Spleen (tissue), 11 donors: ENCODE measurements around the gene PIK3CG. TPM values are rescaled to one million over a fixed set of nuclear protein-coding genes. Genes with fewer than 3 reads are reported as not detected.

ENCODE experiments used
- DNase-seq: peaks from one replicate; pipeline ENCODE4 v3.0.0-alpha.2; 2020
- H3K27ac ChIP-seq, 8 donors: fragments of 200-600 bp; sonication (generic) in 7 of 8; 1 replicate in 4 of 8; 2 replicates in 4 of 8; pipeline versions ENCODE4 v1.5.0 to v1.8.0; 2016 to 2021; ENCODE audit warnings: inconsistent platforms in 4 of 8, mild to moderate bottlenecking in 4 of 8, moderate library complexity in 1 of 8
- H3K27me3 ChIP-seq, 7 donors: fragments of 200-600 bp; sonication (generic) in 6 of 7; replicated peaks in 1 of 7; 1 replicate in 4 of 7; 2 replicates in 3 of 7; pipeline versions ENCODE4 v1.5.0 to v1.8.0; 2016 to 2021; ENCODE audit warnings: inconsistent platforms in 3 of 7, mild to moderate bottlenecking in 1 of 7
- H3K36me3 ChIP-seq, 6 donors: fragments of 200-600 bp; sonication (generic) in 5 of 6; 1 replicate in 4 of 6; 2 replicates in 2 of 6; pipeline versions ENCODE4 v1.5.0 to v1.8.0; 2016 to 2021; ENCODE audit warnings: inconsistent platforms in 2 of 6
- H3K4me1 ChIP-seq, 6 donors: fragments of 200-600 bp; sonication (generic) in 5 of 6; 1 replicate in 3 of 6; 2 replicates in 3 of 6; pipeline versions ENCODE4 v1.5.0 to v1.8.0; 2016 to 2021; ENCODE audit warnings: inconsistent platforms in 3 of 6
- H3K4me3 ChIP-seq, 8 donors: fragments of 200-600 bp; sonication (generic) in 7 of 8; 1 replicate in 4 of 8; 2 replicates in 4 of 8; pipeline versions ENCODE4 v1.5.0 to v1.8.0; 2016 to 2021; ENCODE audit warnings: inconsistent platforms in 4 of 8, mild to moderate bottlenecking in 4 of 8, moderate library complexity in 2 of 8
- H3K9me3 ChIP-seq, 8 donors: fragments of 200-600 bp; sonication (generic) in 7 of 8; 1 replicate in 4 of 8; 2 replicates in 4 of 8; pipeline versions ENCODE4 v1.5.0 to v1.8.0; 2016 to 2021; ENCODE audit warnings: inconsistent platforms in 4 of 8
- POLR2A ChIP-seq, 3 donors: fragments of 450-650 bp; IDR thresholded peaks; one replicate each; pipeline ENCODE4 v1.5.1; 2017; ENCODE audit warnings: antibody characterized with exemption in 3 of 3, mild to moderate bottlenecking in 1 of 3
- POLR2AphosphoS5 ChIP-seq, 3 donors: sonication (generic); formaldehyde crosslinking; IDR thresholded peaks; one replicate each; pipeline ENCODE4 v1.5.1; 2017; ENCODE audit warnings: antibody characterized with exemption in 3 of 3
- WGBS, 5 donors: extraction: QIAGEN DNeasy Blood & Tissue Kit in 3 of 5; methylation state at CpG; one replicate each; pipeline versions ENCODE4 v1.1.5 to v1.1.7; 2013 to 2018; 5-methylcytosine and 5-hydroxymethylcytosine counted together
- intact Hi-C: fragments of 100-400 bp; cut with DNase I; formaldehyde crosslinking; loops from one replicate; pipeline ENCODE4 v1.15.0; 2023; ENCODE audit warnings: low total_unique reads
- polyA plus RNA-seq, 3 donors: library from polyadenylated mRNA; stranded (reverse); fragments of 200-250 nt; gene quantifications; one replicate each; pipeline ENCODE4 v1.2.1, GENCODE V29; 2013
- total RNA-seq, 7 donors: library from RNA; depleted of rRNA in 3 of 7; stranded (reverse); fragments of >200 nt in 3 of 7; fragmentation: NEBNext Ultra II Directional in 4 of 7; extraction: Animal tissue kit (Norgen Biotek cat#: 25700) in 4 of 7; gene quantifications; one replicate each; pipeline versions ENCODE4 v1.1.0 to v1.2.1, GENCODE V29; 2016 to 2021
- TF ChIP-seq, protein P1 (sequence below), 11 experiments: fragments of 200-600 bp in 7 of 11; fragments of 450-650 bp in 4 of 11; sonication (generic) in 4 of 11; IDR thresholded peaks in 8 of 11; conservative IDR thresholded peaks in 3 of 11; 1 replicate in 7 of 11; 2 replicates in 4 of 11; pipeline versions ENCODE4 v1.4.0 to v1.8.0; 2016 to 2021; ENCODE audit warnings: antibody characterized with exemption in 11 of 11, inconsistent platforms in 4 of 11, mild to moderate bottlenecking in 1 of 11
- donor health status: healthy with polysubstance abuse.
- donor health status: DM: no; HTN: no; CAD: no; lungs with moderate emphysema.
- donor health status: DM: no; HTN: no; CAD: no.
- donor health status: Bipolar disorder and iron deficiency.
- donor health status: healthy.
- donor health status: DM: no; HTN: no; CAD: no.
- donor health status: DM: yes; HTN: yes; CAD: no.

PIK3CG gene
- total and polyA plus RNA-seq, 10 donors = 1.3 to 54.8 (median 38.0) TPM

DNA sequence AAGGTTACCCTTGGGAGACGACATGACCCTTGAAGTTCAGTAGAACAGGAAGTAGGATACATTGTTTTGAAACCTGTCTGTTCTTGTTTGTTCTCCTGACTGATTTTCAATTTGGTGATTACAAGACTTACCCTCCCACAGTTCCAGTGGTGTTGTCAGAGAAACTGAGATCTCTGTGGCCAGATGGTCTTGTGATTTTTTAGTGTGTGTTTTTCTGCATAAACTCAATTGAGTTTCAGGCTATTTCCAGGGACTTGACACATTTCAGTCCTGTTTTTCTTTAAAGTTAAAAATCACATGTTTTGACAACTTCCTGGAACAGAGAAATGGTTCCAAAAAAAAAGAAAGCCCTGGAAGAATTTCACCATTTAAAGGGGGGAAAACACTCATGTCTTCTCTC is 22.3 kb downstream of the PIK3CG start:
- Histone ChIP-seq H3K27me3 (no peaks in the 10 kb centered on the region), H3K9me3 (no peaks in the 10 kb centered on the region), H3K36me3 (peaks cover 0 to 100% (median 81%) of the 10 kb centered on the region in 6 donors), H3K27ac (peak overlapping the region in 3 of 8 donors; percentile 1 to 34 (median 1)), H3K4me1 (peaks cover 0 to 35% (median 13%) of the 10 kb centered on the region in 6 donors), H3K4me3 (no peak overlapping the region)
- TF ChIP-seq, protein P1, sequence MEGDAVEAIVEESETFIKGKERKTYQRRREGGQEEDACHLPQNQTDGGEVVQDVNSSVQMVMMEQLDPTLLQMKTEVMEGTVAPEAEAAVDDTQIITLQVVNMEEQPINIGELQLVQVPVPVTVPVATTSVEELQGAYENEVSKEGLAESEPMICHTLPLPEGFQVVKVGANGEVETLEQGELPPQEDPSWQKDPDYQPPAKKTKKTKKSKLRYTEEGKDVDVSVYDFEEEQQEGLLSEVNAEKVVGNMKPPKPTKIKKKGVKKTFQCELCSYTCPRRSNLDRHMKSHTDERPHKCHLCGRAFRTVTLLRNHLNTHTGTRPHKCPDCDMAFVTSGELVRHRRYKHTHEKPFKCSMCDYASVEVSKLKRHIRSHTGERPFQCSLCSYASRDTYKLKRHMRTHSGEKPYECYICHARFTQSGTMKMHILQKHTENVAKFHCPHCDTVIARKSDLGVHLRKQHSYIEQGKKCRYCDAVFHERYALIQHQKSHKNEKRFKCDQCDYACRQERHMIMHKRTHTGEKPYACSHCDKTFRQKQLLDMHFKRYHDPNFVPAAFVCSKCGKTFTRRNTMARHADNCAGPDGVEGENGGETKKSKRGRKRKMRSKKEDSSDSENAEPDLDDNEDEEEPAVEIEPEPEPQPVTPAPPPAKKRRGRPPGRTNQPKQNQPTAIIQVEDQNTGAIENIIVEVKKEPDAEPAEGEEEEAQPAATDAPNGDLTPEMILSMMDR (IDR thresholded peaks at IDR 0.05 in 8 of 11, conservative IDR thresholded peaks at IDR 0.05 in 3 of 11) = no peak
- TF ChIP-seq POLR2A (IDR thresholded peaks at IDR 0.05) = no peak
- no peak for TF ChIP-seq POLR2AphosphoS5 (IDR thresholded peaks at IDR 0.05)
- DNase-seq = no peak
- intact Hi-C loops = no loop called here
- 13 to 36% (median 19%) methylated on average over 1 of the region's 1 CpG for WGBS, 5 donors

DNA sequence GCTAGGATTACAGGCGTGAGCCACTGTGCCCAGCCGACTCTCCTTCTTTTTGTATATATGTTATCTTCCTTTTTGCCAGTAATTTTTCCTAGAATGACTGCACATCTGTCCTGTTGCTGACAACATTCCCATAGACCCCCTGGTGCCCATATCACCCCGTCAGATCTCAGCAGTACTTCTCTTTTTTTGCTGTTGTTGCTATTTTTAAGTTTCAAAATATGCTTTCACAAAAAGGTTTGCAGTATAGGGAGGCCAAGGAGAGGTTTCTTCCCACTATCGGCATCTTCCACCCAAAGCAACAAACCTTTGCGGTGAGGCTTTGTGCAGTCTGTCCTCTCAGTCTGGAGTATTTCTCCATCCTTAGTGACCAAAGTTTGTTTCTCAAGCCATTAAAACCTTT is 23.1 kb downstream of the PIK3CG start:
- no peak overlapping the region for H3K27ac ChIP-seq
- 85 to 92% (median 89%) methylated on average over 5 of the region's 5 CpGs for WGBS, 5 donors
- H3K36me3 ChIP-seq = peaks cover 0 to 100% (median 77%) of the 10 kb centered on the region in 6 donors
- no peak for DNase-seq
- no peak for TF ChIP-seq POLR2A (IDR thresholded peaks at IDR 0.05)
- no peak for TF ChIP-seq POLR2AphosphoS5 (IDR thresholded peaks at IDR 0.05)
- TF ChIP-seq, protein P1 (IDR thresholded peaks at IDR 0.05 in 8 of 11, conservative IDR thresholded peaks at IDR 0.05 in 3 of 11) = no peak
- no peaks in the 10 kb centered on the region for H3K27me3 ChIP-seq
- H3K9me3 ChIP-seq = no peaks in the 10 kb centered on the region
- H3K4me3 ChIP-seq = no peak overlapping the region
- intact Hi-C loops = no loop called here
- H3K4me1 ChIP-seq = peaks cover 0 to 34% (median 7%) of the 10 kb centered on the region in 6 donors

DNA sequence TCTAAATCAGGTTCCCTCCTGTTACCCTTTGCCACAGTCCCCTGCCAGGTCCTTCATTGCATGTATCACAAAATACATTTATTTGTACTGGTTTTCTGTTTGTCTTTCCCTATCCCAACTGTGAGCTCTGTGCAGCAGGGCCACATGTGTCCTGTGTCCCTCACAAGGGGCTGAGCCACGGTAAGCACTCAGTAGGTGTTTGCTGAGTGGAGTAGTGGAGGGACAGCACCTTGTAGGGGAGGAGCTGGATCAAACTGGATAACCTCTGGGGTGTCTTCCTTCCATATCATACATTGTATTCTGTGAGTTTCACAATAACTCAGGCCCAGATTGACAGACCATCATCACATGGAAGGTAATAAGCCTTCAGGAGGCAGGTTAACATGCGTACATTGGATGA is 25.9 kb downstream of the PIK3CG start:
- Histone ChIP-seq H3K27ac (no peak overlapping the region), H3K4me3 (no peak overlapping the region), H3K36me3 (peaks cover 0 to 93% (median 61%) of the 10 kb centered on the region in 6 donors), H3K9me3 (no peaks in the 10 kb centered on the region), H3K27me3 (no peaks in the 10 kb centered on the region), H3K4me1 (peaks cover 10 to 51% (median 20%) of the 10 kb centered on the region in 6 donors)
- no peak for DNase-seq
- TF ChIP-seq POLR2A (IDR thresholded peaks at IDR 0.05) = no peak
- no peak for TF ChIP-seq POLR2AphosphoS5 (IDR thresholded peaks at IDR 0.05)
- TF ChIP-seq, protein P1 (IDR thresholded peaks at IDR 0.05 in 8 of 11, conservative IDR thresholded peaks at IDR 0.05 in 3 of 11) = no peak
- intact Hi-C loops = no loop called here
- WGBS, 5 donors = 85 to 95% (median 93%) methylated on average over 2 of the region's 2 CpGs

DNA sequence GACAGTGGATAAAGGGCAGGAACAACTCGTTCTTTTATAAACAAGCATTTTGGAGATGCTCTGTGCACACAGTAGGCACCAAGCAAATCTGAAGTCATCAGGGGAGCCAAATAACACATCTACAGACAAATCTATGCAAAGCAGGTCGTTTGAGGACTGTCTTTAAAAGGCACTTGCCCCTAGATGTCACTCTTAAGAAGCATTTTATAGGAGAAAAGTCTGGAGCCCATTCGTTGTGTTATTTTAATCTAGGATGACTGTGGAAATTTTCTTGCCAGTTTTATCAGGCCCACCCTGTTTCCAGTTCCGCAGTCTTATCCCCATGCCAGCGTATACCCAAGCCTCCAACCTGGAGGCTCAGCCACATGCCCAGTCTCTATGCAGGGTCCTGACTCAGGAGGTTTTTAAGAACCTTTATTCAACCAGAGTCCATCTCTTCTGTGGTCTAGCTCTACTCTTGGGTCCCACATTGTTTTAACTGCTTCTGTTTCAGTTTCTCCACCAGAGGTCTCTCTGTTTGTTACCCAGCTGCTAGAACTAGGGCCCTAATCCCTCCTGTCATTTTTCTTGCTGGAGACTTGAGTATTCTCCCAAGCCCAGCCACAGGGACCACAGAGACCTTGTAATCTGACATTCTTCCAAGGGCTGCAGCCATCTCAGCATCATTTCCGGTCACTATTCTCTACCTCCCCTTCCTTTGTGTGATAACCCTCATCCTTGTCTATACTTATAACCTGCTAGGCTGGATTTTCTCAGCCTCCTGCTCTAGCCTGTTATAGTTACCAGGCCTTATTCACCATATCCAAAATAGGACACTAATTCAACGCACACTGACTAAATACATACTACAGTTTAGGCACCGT is 26.7 kb downstream of the PIK3CG start:
- Histone ChIP-seq H3K9me3 (no peaks in the 10 kb centered on the region), H3K36me3 (peaks cover 0 to 93% (median 52%) of the 10 kb centered on the region in 6 donors), H3K27ac (peak overlapping the region in 1 of 8 donors; percentile 80), H3K4me3 (no peak overlapping the region), H3K4me1 (peaks cover 10 to 51% (median 20%) of the 10 kb centered on the region in 6 donors), H3K27me3 (no peaks in the 10 kb centered on the region)
- WGBS, 5 donors = 79 to 86% (median 83%) methylated on average over 8 of the region's 8 CpGs
- no peak for DNase-seq
- TF ChIP-seq POLR2A (IDR thresholded peaks at IDR 0.05) = no peak
- TF ChIP-seq, protein P1 (IDR thresholded peaks at IDR 0.05 in 8 of 11, conservative IDR thresholded peaks at IDR 0.05 in 3 of 11) = no peak
- no peak for TF ChIP-seq POLR2AphosphoS5 (IDR thresholded peaks at IDR 0.05)
- intact Hi-C loops = no loop called here
